Mesothelial cell of epicardium (in vitro differentiated cells): ENCODE data around the gene PSTPIP2. TPM values are rescaled to one million over a fixed set of nuclear protein-coding genes. Genes with fewer than 3 reads are reported as not detected.
A peak's percentile ranks its signal among the peaks of the same experiment; 100 is the strongest.

Experiments
- DNase-seq, 2 experiments: peaks; one replicate each; pipeline ENCODE4 v3.0.0; 2021; ENCODE audit warnings: low spot score in 2 of 2; ENCODE audit not compliant: unreplicated experiment in 2 of 2
- H3K27ac Mint-ChIP-seq: 2 replicates; pipeline ENCODE4 v1.8.0; 2021; ENCODE audit warnings: mixed read lengths
- H3K27me3 Mint-ChIP-seq: 2 replicates; pipeline ENCODE4 v1.8.0; 2021; ENCODE audit warnings: low read depth, mixed read lengths
- H3K36me3 Mint-ChIP-seq: 2 replicates; pipeline ENCODE4 v1.8.0; 2021; ENCODE audit warnings: mixed read lengths
- H3K4me1 Mint-ChIP-seq: 2 replicates; pipeline ENCODE4 v1.8.0; 2021; ENCODE audit warnings: mixed read lengths
- H3K4me3 Mint-ChIP-seq: 2 replicates; pipeline ENCODE4 v1.8.0; 2021; ENCODE audit warnings: mild to moderate bottlenecking, moderate library complexity, mixed read lengths
- H3K9me3 Mint-ChIP-seq: 2 replicates; pipeline ENCODE4 v1.8.0; 2021; ENCODE audit warnings: mixed read lengths
- total RNA-seq: library from RNA; stranded (reverse); gene quantifications from 3 replicates; pipeline ENCODE4 v1.2.1, GENCODE V29; 2021
- TF ChIP-seq, protein P1 (sequence below): fragments of 200-600 bp; sonication (generic); IDR thresholded peaks from one replicate; pipeline ENCODE4 v1.5.0; 2021; ENCODE audit warnings: antibody characterized with exemption; ENCODE audit not compliant: unreplicated experiment

The PSTPIP2 gene
- total RNA-seq, 1 donor from 2014 or later = 10.6 TPM

DNA sequence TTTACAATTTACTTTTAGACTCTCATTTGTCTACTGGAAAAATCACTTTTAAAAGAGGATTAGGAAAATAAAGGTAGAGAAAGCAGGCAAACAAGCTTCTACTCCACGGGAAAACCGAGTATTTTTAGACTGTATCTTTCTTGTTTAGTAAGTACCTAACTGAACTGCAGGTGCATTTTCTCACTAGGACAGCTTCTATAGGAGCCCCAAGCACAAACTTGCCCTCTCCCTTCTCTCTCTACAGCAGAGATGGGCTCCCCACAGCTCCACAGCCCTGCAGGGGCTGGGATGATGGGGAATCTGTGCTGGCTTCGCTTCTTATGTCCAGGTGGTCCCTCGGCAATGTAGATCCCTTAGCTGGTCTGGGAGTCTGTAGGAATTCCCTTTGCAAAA, 16.2 kb downstream of the PSTPIP2 start:
- no peak overlapping the region for H3K27ac Mint-ChIP-seq
- no peaks in the 10 kb centered on the region for H3K27me3 Mint-ChIP-seq
- no peak for DNase-seq
- peaks cover 4% of the 10 kb centered on the region for H3K9me3 Mint-ChIP-seq
- H3K4me3 Mint-ChIP-seq = no peak overlapping the region
- TF ChIP-seq, protein P1, sequence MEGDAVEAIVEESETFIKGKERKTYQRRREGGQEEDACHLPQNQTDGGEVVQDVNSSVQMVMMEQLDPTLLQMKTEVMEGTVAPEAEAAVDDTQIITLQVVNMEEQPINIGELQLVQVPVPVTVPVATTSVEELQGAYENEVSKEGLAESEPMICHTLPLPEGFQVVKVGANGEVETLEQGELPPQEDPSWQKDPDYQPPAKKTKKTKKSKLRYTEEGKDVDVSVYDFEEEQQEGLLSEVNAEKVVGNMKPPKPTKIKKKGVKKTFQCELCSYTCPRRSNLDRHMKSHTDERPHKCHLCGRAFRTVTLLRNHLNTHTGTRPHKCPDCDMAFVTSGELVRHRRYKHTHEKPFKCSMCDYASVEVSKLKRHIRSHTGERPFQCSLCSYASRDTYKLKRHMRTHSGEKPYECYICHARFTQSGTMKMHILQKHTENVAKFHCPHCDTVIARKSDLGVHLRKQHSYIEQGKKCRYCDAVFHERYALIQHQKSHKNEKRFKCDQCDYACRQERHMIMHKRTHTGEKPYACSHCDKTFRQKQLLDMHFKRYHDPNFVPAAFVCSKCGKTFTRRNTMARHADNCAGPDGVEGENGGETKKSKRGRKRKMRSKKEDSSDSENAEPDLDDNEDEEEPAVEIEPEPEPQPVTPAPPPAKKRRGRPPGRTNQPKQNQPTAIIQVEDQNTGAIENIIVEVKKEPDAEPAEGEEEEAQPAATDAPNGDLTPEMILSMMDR = no peak
- no peaks in the 10 kb centered on the region for H3K36me3 Mint-ChIP-seq
- peaks cover 6% of the 10 kb centered on the region for H3K4me1 Mint-ChIP-seq

DNA sequence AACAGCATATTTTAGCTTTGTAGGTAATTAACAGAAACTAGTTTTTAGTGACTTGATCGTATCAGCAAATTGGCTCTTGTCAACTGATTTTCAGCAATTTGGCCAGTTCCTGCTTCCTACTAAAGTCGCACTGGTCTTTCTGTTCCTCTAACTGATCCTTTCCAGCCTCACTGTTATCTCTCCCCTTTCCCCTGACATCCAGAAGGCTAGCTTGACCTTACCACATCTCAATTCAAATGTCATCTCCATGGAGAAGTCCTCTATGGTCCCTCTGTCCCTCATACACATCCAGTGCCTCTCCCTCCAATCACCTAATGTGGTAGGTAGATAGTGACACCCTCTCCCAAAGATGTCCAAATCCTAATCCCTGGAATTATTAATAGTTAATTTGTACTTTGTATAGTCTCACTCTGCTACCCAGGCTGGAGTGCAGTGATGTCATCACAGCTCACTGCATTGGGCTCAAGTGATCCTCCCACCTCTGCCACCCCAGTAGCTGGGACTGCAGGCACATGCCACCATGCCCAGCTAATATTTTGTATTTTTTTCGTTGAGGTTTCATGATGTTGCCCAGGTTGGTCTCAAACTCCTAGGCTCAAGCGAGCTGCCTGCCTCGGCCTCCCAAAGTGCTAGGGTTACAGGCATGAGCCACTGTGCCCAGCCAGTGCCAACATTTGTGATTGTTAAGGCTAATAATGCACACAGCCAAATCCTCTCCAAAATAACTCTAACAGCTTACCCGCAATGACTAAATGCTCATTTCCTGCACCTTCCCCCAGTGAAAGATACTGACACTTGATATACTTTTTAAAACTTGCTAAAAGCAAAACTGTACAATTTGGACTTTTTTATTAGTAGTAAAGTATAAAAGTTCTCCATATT, 16.9 kb downstream of the PSTPIP2 start:
- TF ChIP-seq, protein P1 = no peak
- peaks cover 4% of the 10 kb centered on the region for H3K9me3 Mint-ChIP-seq
- H3K4me1 Mint-ChIP-seq = peaks cover 6% of the 10 kb centered on the region
- no peaks in the 10 kb centered on the region for H3K36me3 Mint-ChIP-seq
- DNase-seq = no peak
- H3K27me3 Mint-ChIP-seq = no peaks in the 10 kb centered on the region
- no peak overlapping the region for H3K27ac Mint-ChIP-seq
- no peak overlapping the region for H3K4me3 Mint-ChIP-seq

DNA sequence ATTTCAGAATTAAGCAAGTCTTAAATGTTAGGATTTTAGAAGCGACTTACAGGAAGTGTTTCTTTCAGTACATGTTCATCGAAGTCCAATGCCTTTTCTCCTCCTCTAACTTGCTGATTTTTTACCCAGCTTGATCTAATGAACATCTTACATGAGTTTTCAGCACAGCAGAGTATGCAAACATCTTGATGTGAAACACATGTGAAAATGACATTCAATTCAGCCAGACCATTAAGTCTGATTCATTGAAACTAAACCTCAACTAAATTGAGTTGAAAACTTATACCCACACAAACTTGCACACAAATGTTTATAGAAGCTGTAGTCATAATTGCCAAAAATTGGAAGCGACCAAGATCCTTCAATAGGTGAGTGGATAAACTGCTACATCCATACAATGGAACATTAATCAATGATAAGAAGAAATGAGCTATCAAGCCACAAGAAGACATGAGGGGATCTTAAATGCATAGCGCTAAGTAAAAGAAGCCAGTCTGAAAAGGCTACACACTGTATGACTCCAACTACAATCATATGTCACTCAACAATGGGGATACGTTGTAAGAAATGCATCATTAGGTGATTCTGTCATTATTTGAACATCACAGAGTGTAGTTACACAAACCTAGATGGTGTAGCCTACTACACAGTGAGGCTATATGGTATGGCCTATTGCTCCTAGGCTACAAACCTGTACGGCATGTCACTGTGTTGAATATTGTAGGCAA, 18.5 kb downstream of the PSTPIP2 start:
- no peaks in the 10 kb centered on the region for H3K27me3 Mint-ChIP-seq
- H3K36me3 Mint-ChIP-seq = no peaks in the 10 kb centered on the region
- H3K27ac Mint-ChIP-seq = no peak overlapping the region
- DNase-seq = no peak
- no peak overlapping the region for H3K4me3 Mint-ChIP-seq
- peaks cover 6% of the 10 kb centered on the region for H3K4me1 Mint-ChIP-seq
- TF ChIP-seq, protein P1 = no peak
- peaks cover 4% of the 10 kb centered on the region for H3K9me3 Mint-ChIP-seq

DNA sequence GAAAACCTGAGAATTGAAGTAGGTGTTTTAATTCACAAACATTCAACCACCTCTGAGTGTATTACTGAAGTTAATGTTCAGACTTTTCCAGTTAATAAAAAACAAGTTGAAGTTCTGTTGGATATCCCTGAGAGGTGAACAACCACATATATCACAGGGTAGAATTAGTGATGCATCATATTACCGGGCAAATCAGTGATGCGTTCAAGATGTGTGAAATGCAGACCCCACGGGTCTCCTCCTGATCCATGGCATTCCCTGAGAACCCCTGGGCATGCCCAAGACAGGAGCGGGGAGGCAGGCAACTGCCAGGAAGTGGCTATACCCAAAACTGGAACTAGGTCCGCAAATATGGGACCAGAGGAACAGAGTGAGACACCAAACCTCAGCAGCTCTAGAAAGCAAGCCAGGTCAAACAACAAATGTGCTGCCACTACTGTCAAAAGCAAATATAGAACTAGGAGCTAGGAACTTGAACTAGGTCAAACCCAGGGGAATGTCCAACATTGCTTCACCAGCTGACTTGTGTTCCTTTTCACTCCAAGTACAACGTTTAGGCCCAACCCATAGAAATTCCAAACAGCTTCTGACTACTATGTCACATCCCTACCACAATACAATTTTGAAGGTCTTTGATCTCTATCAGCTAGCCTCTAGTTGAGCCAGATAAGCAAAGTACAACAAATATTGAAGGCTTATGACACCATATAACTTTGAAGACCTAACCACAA, 20.2 kb downstream of the PSTPIP2 start:
- H3K27ac Mint-ChIP-seq = peak overlapping the region; percentile 65
- TF ChIP-seq, protein P1 = no peak
- no peak overlapping the region for H3K4me3 Mint-ChIP-seq
- no peak for DNase-seq
- H3K9me3 Mint-ChIP-seq = peaks cover 4% of the 10 kb centered on the region
- no peaks in the 10 kb centered on the region for H3K36me3 Mint-ChIP-seq
- H3K4me1 Mint-ChIP-seq = peaks cover 6% of the 10 kb centered on the region
- no peaks in the 10 kb centered on the region for H3K27me3 Mint-ChIP-seq

DNA sequence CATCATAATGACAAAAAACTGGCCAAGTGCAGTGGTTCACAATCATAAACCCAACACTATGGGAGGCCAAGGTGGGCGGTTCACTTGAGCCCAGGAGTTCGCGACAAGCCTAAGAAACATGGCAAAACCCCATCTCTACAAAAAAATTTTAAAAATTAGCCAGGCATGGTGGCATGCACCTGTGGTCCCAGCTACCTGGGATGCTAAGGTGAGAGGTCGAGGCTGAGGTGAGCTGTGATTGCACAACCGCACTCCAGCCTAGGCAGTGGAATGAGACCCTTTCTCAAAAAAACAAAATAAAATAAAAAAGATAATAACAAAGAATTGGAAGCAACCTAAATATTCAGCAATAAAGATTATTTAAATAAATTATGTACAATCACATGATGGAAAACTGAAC, 21.8 kb downstream of the PSTPIP2 start:
- Mint-ChIP-seq H3K4me1 (peaks cover 6% of the 10 kb centered on the region), H3K9me3 (peaks cover 4% of the 10 kb centered on the region), H3K4me3 (no peak overlapping the region), H3K27me3 (no peaks in the 10 kb centered on the region), H3K36me3 (no peaks in the 10 kb centered on the region), H3K27ac (no peak overlapping the region)
- no peak for DNase-seq
- TF ChIP-seq, protein P1 = no peak
